Activated CD4-positive, alpha-beta T cell treated with anti-CD3 and anti-CD28 coated beads, Interleukin-10, Interleukin-2, amounts not matched to agents 100 ng/mL and 50 ng/mL, durations not matched to agents 16 hours and 8 hours (primary cell): ENCODE data around the gene NALCN.

ENCODE experiments used
- DNase-seq: peaks from one replicate; pipeline ENCODE4 v3.0.0-alpha.2; 2020

NALCN gene

DNA sequence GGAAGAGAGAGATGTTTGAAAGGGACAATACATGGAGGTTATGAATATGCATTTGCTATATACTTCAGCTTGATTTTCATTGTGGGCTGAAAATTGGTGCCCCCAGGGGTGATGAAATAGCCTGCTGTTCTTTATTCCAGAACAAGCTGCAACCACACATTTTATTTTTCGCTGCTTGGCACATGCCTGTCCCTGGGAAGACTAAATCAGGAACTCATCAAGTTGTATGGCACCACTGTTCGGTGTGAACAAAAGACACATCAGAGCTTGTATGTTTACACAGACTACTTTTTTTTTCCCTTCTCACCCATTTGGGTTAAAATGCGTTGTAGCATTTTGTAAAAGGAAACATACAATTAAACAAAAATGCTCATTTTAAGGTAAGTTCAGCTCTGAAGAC, 230.7 kb downstream of the NALCN start:
- DNase-seq, result no peak

DNA sequence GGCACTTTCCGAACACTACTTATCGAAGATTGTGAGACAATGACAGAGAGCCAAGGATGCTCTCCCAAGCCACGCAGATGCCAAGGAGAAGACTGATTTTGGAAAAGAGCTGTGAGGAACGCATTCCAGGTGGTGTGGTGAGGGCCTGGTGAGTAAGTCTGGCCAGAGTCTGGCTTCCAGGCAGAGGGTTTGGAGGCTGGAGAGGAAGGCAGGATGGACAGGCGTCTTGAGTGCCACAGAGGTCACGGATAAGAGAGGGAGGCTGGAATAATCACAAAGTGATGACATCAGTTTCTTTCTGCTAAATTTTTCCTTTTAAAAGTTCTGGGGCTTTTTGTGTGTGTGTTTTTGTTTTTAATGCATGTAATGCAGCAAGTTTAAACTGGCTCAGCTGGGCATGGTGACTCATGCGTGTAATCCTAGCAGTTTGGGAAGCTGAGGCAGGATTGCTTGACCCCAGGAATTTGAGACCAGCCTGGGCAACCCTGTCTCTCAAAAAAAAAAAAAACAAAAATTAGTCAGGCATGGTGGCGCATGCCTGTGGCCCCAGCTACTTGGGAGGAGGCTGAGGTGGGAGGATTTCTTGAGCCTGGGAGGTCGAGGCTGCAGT, 235.1 kb downstream of the NALCN start:
- no peak for DNase-seq

DNA sequence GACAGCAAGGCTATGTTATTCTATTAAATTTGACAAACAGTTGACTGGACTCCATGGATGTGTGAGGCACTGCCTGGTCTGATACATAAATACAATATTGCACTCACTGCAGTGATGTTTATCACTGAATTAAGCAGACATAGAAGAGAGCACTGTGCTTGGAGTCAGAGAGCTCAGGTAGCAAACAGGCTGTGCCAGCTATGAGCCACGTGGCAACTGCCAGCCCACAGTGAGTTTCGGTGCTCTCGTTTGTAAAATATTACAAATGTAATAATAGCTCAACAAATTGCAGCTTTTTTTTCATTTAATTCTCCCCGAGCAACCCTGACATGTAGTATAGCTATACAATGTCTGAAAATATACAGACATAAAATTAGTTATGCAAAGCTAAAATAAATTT, 237.3 kb downstream of the NALCN start:
- no peak for DNase-seq

DNA sequence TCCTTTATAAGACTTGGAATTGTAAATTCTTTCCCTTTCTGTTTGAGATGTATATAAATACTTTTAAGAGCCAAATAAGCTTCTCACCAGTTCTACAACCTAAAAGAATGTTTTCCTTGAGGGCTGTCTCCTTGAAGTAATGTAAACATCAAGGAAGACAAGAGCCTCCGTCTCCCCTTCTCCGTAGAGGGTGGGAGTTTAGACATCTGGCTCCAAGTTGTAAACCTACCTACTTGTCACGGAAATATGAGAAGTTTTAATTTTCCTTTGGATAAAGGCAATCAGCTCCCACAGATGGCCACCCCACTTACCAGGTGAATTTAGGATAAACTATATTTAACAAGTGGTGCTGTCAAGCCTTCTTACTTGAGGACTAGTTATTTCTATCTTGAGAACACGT, 237.9 kb downstream of the NALCN start:
- no peak for DNase-seq

DNA sequence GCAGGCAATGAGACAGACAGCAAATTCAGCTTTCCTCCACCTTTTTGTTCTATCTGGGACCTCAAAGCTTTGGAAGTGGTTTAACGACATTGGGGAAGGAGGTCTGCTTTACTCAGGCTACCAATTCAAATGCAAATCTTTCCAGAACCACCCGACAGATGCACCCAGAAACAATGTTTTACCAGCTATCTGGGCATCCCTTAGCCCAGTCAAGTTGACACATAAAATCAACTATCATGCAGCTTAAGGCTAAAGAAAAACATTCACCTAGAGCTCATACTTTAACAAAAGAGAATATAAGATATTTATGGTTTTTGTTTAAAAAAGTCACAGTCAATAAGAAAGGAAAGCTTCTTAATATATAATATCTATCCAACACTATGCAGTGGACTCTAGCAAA, 246.0 kb downstream of the NALCN start:
- no peak for DNase-seq

DNA sequence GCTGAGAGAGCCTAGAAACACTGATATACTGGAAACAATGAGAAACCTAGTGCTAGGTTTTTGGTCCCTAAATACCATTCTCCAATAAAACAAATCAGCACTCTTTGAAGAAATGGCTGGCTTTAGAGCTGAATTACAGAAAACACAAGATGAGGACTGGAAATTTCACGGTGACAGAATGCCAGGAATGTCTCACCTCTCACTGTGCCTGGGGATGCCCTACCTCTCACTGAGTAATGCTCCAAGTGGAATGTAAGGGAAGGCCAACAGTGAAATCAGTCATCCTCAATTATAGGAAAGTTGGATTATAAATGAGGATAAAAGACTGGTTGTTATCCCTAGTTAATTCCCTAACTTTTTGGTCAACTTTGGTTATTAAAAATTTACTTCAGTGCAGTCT, 259.0 kb downstream of the NALCN start:
- DNase-seq, result no peak

DNA sequence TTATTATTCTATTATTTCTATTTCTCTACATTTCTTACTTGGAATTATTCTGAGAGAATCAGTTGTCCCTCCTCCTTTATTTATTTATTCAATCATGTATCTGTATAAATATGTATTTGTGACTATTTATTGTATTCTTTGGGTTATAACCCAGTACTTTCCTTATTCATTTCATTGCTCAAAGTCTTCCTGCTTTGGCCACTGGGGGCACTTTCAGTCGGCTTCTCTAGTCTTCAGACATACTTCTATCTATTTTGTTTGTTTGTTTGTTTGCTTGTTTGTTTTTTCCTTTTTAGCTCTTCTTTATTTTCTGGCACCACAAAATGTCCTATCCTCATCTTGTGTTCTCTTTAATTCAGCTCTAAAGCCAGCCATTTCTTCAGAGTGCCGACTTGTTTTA, 260.4 kb downstream of the NALCN start:
- DNase-seq, result no peak

DNA sequence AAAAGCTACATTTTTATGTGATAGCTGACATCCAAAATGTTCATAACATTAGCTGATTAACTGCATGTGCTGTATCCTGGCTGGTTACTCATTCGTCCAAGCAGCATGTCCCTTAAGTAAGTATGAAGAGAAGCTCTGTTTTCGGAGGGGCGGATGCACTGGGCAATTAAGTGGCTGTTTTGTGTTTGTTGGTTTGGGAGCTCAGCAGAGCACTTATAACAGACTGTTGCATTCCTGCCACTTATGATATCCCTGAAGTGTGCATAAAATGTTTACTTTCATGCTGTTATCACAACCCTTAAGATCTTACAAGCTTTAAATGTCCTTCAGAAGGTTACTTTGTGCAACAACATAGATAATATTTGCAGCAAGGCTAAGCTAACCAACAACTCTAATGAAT, 264.1 kb downstream of the NALCN start:
- no peak for DNase-seq

DNA sequence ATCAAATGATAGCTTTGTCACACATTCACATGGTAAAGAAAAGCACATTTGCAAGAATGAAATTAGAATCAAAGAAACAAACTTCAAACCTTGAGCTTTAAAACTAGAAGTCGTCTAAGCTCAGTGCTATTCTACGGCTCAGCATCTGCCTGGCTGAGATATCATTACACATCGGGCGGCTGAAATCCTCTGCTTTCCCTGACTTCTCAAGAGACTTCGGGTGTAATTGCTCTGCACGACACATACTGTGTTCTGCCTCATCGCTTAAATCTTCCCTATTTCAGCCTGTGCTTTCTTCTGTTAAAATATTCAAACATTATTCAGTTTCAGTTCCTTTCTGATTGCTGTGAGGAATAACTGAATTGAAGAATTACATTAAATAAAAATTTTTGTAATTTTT, 265.3 kb downstream of the NALCN start:
- DNase-seq, result no peak

DNA sequence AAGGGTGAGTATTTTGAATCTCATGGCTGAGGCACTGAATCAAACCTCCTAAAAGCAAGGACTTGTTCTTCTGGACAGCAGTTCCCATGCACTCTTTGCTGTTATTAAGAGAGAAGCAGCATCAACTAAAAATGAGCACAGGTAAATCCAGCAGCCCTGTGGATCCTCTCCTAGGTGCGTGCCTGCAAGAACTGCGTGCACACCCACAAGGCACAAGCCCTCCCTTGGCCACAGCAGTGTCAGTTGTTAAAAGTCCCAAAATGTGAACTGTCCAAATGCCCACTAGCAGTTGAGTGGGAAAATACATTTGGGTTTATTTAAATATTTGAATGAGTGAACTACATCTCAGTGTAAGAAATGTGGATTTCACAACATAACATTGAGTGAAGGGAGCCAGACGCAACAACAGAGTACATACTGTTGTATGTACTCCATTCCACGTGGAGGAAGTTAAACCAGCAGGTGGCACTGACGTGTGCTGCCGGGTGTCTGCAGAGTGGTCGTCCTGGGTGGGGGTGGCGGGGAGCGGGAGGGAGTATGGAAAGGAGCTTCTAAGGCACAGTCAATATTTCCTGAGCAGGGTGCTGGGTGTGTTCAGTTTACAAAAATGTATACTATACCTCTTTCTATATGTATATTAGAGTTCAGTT, 266.4 kb downstream of the NALCN start:
- no peak for DNase-seq

DNA sequence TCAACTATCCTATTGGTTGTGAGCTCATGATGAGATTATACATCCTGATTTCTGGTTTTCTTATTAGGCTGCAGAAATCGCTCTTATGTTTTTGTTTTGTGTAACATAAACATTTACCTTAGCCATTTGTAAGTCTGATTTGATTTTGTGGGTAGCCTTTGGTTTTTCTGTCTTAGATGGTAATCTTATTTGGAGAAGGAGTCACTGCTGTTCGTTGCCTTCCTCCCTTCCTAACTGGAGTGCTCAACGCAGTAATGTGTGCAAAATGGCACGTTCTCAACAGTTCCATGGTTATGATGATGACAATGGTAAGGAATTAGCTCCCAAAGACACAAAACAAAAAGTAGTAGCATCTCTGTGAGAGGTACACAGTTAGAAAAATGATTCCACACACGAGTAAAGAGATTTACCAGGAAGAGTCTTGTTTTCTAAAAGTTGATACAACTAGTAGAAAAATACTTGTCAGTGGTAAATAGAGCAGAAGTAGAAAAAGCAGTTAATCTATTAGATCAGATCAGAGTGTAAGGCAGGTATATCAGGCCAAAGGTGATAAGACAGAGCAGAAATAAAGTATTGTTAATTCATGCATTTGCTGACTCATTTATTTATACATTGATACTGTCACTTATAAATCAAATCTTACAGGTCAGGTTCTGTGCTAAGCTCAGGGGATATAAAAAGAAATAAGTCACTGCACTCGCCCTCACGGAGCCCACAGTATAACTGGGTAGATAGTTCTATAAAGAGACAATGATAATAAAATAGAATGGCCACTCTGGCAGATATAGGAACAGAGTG, 270.0 kb downstream of the NALCN start:
- DNase-seq, result no peak

DNA sequence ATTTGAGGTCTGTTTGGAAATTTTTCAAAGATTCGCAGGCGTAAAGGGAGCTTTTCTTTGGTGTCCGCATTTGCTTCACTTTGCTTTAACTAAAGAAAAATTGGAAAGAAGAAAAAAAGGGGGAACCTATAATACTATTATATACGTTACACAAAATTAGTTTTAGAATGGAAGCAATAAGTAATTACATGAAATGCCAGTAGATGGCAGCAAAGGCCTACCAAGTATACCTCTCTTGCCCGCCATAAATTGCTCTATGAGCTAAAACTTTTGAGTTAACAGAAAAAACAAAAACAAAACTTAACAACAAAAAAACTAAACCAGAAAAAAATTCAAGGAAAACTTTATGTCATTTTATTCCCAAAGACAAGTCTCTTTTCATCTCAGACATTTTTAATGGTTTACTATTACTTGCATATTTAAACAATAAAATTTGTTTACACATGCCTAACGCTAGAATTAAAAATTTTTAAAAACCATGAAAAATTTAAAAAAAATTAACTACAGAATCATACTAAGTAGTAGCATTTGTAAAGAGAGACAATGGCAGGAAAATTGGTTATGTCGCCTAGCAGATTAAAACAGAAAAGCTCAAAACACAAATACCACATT, 271.4 kb downstream of the NALCN start:
- DNase-seq, result peak; percentile 47

DNA sequence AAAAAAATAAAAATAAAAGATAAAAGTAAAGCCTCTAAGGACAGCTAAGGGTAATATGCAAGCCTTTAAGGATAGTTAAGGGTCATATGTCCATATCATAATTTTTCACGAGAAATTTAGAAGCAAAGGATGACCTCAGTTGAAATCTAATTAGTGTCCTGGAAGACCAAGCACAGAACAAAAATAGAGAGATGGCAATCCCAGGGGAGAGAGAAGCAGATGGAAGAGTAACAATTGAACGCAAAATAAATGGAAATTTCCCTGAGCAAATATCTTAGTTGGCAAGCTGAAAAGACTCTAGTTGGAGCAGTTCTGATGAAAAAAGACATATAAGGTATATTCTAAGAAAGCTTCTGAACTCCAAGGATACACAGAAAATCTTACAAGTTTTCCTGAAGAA, 275.4 kb downstream of the NALCN start:
- DNase-seq, result no peak

DNA sequence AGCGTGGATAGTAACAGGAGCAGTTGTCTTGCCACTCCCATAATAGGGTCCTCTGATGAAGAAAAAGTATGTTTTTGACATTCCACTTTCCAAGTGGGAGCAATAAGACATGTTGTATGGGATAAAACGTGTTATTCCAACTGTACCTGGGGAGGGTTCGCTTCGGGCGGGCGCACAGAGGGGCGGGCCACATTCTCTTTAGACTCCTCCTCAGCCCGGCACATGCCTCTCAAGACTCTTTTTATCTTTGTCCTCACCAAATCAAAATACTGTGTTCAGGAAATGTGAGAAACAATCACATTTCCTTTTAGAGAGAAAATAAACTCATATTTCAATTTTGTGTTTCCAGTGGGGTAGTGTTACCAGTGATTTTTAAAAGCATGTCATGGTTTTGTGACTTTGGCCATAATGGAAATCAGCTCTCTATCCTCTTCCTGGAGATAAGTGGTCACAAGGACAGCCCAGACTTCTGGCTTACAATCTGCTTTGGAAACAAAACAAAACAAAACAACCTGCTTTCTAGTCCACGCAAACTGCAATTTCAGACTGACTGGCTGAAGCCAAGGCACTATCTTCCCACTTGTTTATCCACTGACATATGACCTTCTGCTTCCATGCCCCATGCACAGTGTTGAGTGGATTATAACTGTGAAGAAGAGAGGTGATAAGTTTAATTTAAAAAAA, 276.1 kb downstream of the NALCN start:
- no peak for DNase-seq

DNA sequence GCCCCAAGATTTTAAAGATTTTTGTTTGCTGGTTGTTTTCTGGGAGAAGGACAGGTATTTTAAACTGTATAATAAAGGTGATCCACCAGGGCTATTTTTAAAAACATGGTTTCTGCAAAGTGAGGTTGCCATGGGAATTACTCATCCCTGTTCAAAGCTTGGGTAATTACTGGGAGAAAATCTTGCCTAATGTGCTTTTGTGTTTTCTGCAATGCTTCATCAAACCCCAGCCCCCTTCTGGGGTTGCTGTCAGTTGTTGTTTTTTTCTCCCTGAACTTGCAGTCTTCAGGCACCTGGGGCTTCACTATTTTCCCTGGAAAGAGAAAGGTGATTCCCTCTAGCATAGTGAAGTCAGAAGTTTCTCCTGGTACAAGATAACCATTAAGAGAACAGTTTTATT, 277.2 kb downstream of the NALCN start:
- no peak for DNase-seq

DNA sequence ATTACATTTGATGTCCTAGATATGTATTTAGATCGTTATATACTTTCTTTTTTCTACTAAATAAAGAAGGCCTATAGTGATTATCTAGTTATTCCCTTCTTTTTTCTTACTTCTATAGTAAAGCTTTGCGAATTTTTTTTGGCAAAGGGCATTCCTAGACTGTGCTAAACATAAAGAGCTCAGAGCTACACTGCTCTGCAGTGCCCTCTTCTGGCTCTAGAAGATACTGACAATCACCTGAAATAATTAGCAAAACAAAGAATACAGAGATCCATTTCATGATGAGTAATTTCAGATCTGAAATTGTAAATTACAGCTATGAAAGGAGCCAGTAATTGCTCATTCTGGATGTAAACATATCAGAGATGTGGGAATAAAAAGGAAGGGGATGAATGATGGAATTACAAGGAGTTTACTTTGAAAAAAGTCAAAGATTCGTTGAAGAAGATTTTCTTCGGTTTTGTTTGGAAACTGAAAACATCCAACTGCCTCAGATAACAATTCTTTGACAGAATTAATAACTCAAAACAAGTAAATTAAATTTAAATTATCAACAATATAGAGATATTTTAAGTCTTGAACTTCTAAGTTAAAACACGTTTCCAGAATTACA, 288.5 kb downstream of the NALCN start:
- peak; percentile 49 for DNase-seq

DNA sequence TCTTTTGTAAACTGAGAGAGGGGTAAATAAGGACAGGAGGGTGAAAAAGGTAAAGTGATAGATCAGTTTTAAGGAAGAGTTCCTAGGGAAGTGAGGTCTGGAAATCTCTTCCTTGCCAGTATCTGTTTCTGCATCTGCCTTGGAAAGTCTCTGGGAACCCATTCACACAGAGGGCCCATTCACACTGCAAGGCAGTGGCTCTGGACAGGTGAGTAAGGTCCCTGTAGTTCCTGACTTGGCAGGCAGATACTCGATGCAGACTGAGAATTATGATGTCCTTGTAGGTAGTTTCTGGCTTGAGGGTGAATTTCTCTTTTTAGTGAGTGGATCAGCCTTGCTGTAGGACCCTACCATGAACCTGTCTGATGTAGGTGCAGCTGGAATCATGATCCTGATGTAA, 293.3 kb downstream of the NALCN start:
- DNase-seq, result no peak

DNA sequence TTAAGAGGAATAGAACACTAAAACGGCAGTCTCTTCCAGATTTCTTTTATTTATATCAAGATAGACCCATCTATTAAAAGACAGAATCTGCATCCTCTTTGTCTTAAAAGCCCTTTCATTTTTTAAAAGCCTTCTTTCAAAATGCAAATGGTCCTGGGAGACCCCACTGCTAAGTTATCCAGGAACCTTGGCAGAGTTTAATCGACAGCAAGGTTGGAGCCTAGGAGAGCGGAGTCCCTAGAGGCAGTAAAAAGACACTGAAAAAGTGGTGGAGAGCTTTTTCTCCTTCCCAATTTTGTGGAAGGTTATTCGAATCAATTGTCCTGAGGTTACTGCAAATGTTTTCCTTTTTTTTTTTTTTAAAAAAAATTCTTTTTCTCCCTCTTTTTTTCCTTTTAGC, 294.7 kb downstream of the NALCN start:
- no peak for DNase-seq

DNA sequence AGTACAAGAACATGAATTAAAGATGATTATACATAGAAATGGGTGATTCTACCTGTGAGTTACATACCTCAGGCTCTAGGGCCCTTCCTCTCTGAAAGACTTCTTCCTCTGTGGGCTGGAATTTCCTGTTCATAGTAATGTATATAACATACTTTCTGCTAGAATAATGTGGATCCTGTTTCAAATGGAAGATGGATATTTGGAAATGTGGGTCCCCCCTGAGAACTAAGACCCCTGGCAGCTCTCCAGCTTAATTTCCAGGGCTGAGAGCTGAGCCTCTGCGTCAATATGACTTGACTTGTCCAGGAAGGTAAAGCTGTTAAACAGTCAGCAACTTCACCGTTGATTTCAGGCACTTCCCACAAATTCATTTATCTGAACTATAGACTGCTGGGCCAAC, 296.3 kb downstream of the NALCN start:
- no peak for DNase-seq

DNA sequence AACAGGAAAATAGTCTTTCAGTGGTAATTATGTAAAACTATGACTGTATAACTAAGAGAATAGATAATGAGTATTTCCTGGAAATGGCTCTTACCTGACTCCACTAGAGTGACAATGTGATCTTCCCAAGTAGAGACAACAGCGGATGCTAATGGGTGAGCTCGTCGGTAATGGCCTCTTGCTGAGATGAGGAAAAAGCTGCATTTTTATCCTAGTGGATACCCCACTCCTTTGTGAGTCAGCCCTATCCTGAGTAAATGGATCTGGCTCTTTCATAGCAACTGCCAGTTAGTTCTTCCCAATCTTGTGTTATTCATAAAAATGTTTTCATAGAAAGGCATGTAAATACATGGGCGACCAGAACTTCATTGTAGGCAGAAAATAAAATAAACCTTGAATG, 299.5 kb downstream of the NALCN start:
- no peak for DNase-seq

DNA sequence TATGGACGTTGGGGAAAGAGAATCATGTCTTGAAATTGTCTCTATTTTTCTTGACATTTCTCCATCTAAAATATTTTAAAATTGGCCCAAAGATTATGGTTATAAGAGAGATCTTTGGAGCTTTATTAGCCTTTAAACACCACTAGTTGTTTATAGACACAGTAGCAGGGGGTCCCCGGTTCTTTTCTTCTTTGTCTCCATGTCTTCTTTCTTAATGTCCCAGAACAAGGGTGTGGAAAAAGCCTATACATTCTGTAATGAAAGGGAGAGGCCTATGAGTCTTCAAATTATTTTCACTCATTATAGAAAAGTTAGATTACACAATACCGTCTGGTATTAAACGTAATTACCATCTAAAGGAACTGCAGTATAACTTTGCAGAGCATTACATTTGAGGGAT, 300.0 kb downstream of the NALCN start:
- no peak for DNase-seq

DNA sequence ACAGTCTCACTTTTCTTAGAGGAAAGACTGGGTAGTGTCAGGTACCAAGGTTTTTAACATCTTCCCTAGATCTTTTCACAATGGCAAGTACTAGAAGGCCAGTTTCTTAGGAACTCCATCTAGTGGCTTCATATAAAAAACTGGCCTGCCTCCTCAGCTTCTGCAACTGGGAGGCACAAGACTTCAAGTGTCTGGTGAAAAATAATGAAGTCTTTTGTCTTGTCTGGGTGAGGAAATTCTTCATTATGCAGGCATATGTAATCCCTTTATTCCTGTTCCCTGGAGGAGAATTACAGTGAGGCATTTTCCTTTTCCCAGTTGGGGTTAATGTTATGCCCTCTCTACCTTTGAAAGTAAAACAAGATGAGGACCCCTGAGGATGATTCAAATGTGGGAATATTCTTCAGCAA, 300.5 kb downstream of the NALCN start:
- no peak for DNase-seq

DNA sequence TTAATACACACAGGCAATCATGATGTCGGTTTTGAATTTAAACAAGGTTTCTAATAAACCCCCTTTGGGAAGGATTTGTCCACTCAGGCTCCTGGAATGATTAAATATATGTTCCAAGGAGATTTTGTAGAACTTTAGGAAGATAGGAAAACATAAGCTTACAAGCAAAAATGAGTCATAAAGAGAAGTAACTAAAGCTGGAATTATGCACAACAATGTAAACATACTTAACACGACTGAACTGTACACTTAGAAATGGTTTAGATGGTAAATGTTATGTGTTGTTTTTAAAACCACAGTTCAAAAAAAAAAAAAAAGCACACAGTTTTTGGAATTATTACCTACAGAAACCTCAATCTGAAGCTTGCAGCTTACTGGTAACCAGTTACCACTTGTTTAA, 304.4 kb downstream of the NALCN start:
- DNase-seq, result no peak
